GM12873 (cell line): ENCODE measurements around the gene SMIM15.

Experiments used
- CTCF ChIP-seq: IDR thresholded peaks from 2 replicates; pipeline ENCODE4 v1.5.1; 2012; ENCODE audit warnings: low read depth, mild to moderate bottlenecking, moderate library complexity, low read length, control low read depth; ENCODE audit not compliant: insufficient read depth; ENCODE audit errors: missing control alignments

The SMIM15 gene

DNA sequence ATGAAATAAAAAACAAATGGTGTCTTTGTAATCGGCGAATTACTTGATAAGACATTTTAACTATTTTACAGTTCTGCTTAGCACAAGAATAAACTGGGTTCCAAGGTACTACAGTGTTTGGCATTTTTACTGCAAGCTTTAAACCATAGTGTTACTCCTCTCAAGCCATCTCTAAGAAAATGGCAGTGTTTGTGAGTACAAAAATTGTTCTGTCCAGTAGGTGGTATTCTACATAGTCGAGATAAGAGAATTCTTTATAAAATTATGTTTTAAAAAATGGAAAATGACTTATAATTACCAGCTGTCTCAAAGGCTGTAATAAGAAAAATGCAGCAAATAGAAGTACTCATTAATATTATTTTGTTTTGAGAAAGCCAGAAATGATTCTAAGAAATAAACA lies 3.2 kb downstream of the SMIM15 start:
- no peak for TF ChIP-seq CTCF

- no peak for TF ChIP-seq CTCF
Observed at GRCh38 chr5:61151893-61152292, 10.4 kb downstream of the SMIM15 start.

- no peak for TF ChIP-seq CTCF
Observed at GRCh38 chr5:61148515-61148914, 13.8 kb downstream of the SMIM15 start.

GRCh38 chr5:61142811-61143210 lies 19.5 kb downstream of the SMIM15 start:
- TF ChIP-seq CTCF = no peak

- no peak for TF ChIP-seq CTCF
Observed at GRCh38 chr5:61142391-61142790, 19.9 kb downstream of the SMIM15 start.

GRCh38 chr5:61141801-61142200 lies 20.5 kb downstream of the SMIM15 start:
- TF ChIP-seq CTCF = no peak

GRCh38 chr5:61139931-61140330 lies 22.3 kb downstream of the SMIM15 start:
- no peak for TF ChIP-seq CTCF
